H9 (cell line): ENCODE data around the gene ACAT1. TPM values are rescaled to one million over a fixed set of nuclear protein-coding genes. Genes with fewer than 3 reads are reported as not detected.

Source experiments
- DNase-seq: peaks from one replicate; pipeline ENCODE4 v3.0.0-alpha.2; 2017
- H2AFZ ChIP-seq: one replicate; pipeline ENCODE4 v1.6.1; 2013; ENCODE audit warnings: mild to moderate bottlenecking, low read length, control low read depth, moderate library complexity
- H2AK5ac ChIP-seq: 2 replicates; pipeline ENCODE4 v1.6.1; 2013; ENCODE audit warnings: low read length, control low read depth, mixed read lengths; ENCODE audit not compliant: insufficient read length
- H2BK120ac ChIP-seq: one replicate; pipeline ENCODE4 v1.6.1; 2013; ENCODE audit warnings: low read depth, mild to moderate bottlenecking, low read length, control low read depth, inconsistent platforms; ENCODE audit not compliant: poor library complexity, severe bottlenecking
- H2BK12ac ChIP-seq: 2 replicates; pipeline ENCODE4 v1.6.1; 2013; ENCODE audit warnings: low read length, control low read depth, mixed read lengths, low read depth; ENCODE audit not compliant: insufficient read length
- H2BK15ac ChIP-seq: 2 replicates; pipeline ENCODE4 v1.6.1; 2013; ENCODE audit warnings: low read depth, low read length, control low read depth
- H2BK20ac ChIP-seq: one replicate; pipeline ENCODE4 v1.6.1; 2013; ENCODE audit warnings: low read depth, mild to moderate bottlenecking, low read length, control low read depth, inconsistent platforms; ENCODE audit not compliant: poor library complexity, severe bottlenecking
- H2BK5ac ChIP-seq: 2 replicates; pipeline ENCODE4 v1.6.1; 2013; ENCODE audit warnings: low read length, control low read depth, mixed read lengths; ENCODE audit not compliant: insufficient read length
- H3K14ac ChIP-seq: 2 replicates; pipeline ENCODE4 v1.6.1; 2013; ENCODE audit warnings: low read length, control low read depth; ENCODE audit not compliant: insufficient read depth
- H3K18ac ChIP-seq: 2 replicates; pipeline ENCODE4 v1.6.1; 2013; ENCODE audit warnings: low read depth, mild to moderate bottlenecking, mixed read lengths, low read length, control low read depth; ENCODE audit not compliant: insufficient read length
- H3K23ac ChIP-seq: 2 replicates; pipeline ENCODE4 v1.6.1; 2013; ENCODE audit warnings: low read length, control low read depth, mixed read lengths, low read depth; ENCODE audit not compliant: insufficient read length
- H3K23me2 ChIP-seq: 2 replicates; pipeline ENCODE4 v1.6.1; 2013; ENCODE audit warnings: low read depth, mild to moderate bottlenecking, mixed read lengths, low read length, control low read depth; ENCODE audit not compliant: insufficient read length, poor library complexity, severe bottlenecking
- H3K27ac ChIP-seq: 2 replicates; pipeline ENCODE4 v1.5.1; 2013; ENCODE audit warnings: low read length, control low read depth, mixed read lengths, low read depth; ENCODE audit not compliant: insufficient read length
- H3K27me3 ChIP-seq: 2 replicates; pipeline ENCODE4 v1.6.1; 2013; ENCODE audit warnings: low read length, control low read depth, inconsistent platforms; ENCODE audit not compliant: insufficient read depth
- H3K4ac ChIP-seq: 2 replicates; pipeline ENCODE4 v1.6.1; 2013; ENCODE audit warnings: low read depth, mild to moderate bottlenecking, control low read depth, inconsistent platforms, low read length, moderate library complexity
- H3K4me1 ChIP-seq: 2 replicates; pipeline ENCODE4 v1.6.1; 2013; ENCODE audit warnings: low read length, control low read depth, inconsistent platforms; ENCODE audit not compliant: insufficient read depth
- H3K4me2 ChIP-seq: 2 replicates; pipeline ENCODE4 v1.6.1; 2013; ENCODE audit warnings: low read length, control low read depth, mixed read lengths; ENCODE audit not compliant: insufficient read length, insufficient read depth
- H3K56ac ChIP-seq: 2 replicates; pipeline ENCODE4 v1.6.1; 2013; ENCODE audit warnings: low read depth, mild to moderate bottlenecking, mixed read lengths, low read length, control low read depth; ENCODE audit not compliant: insufficient read length
- H3K79me1 ChIP-seq: 2 replicates; pipeline ENCODE4 v1.6.1; 2013; ENCODE audit warnings: low read depth, mild to moderate bottlenecking, moderate library complexity, low read length, control low read depth, inconsistent platforms; ENCODE audit not compliant: insufficient read depth, poor library complexity, severe bottlenecking
- H3K79me2 ChIP-seq: 2 replicates; pipeline ENCODE4 v1.6.1; 2013; ENCODE audit warnings: low read length, control low read depth, inconsistent platforms; ENCODE audit not compliant: insufficient read depth
- H3K9ac ChIP-seq: 2 replicates; pipeline ENCODE4 v1.6.1; 2013; ENCODE audit warnings: low read length, control low read depth, mixed read lengths; ENCODE audit not compliant: insufficient read length; ENCODE audit errors: extremely low read depth
- H3K9me3 ChIP-seq: one replicate; pipeline ENCODE4 v1.6.1; 2013; ENCODE audit warnings: low read depth, low read length, inconsistent platforms; ENCODE audit not compliant: control insufficient read depth
- H3T11ph ChIP-seq: one replicate; pipeline ENCODE4 v1.6.1; 2013; ENCODE audit warnings: mild to moderate bottlenecking, low read length, control low read depth, inconsistent platforms
- H4K20me1 ChIP-seq: one replicate; pipeline ENCODE4 v1.6.1; 2013; ENCODE audit not compliant: control insufficient read depth, insufficient read length, insufficient read depth
- H4K5ac ChIP-seq: 2 replicates; pipeline ENCODE4 v1.6.1; 2013; ENCODE audit warnings: low read depth, mild to moderate bottlenecking, mixed read lengths, low read length, control low read depth; ENCODE audit not compliant: insufficient read length
- H4K8ac ChIP-seq: replicated peaks from 2 replicates; pipeline ENCODE4 v1.6.1; 2013; ENCODE audit warnings: low read length, control low read depth, mixed read lengths, low read depth; ENCODE audit not compliant: insufficient read length
- H4K91ac ChIP-seq: 2 replicates; pipeline ENCODE4 v1.6.1; 2013; ENCODE audit warnings: low read depth, mild to moderate bottlenecking, moderate library complexity, mixed read lengths, low read length, control low read depth; ENCODE audit not compliant: insufficient read length
- H3K27ac Mint-ChIP-seq, 3 experiments: 2 replicates in 2 of 3; 3 replicates in 1 of 3; pipeline ENCODE4 v1.8.0; 2020 to 2021; ENCODE audit warnings: mixed read lengths in 3 of 3, mild to moderate bottlenecking in 1 of 3, moderate library complexity in 1 of 3
- H3K27me3 Mint-ChIP-seq: 2 replicates; pipeline ENCODE4 v1.8.0; 2021; ENCODE audit warnings: low read depth, mild to moderate bottlenecking, moderate library complexity, mixed read lengths
- H3K36me3 Mint-ChIP-seq, 3 experiments: 2 replicates in 2 of 3; 3 replicates in 1 of 3; pipeline ENCODE4 v1.8.0; 2020 to 2021; ENCODE audit warnings: low read depth in 3 of 3, mixed read lengths in 3 of 3; ENCODE audit not compliant: insufficient read depth in 1 of 3
- H3K4me1 Mint-ChIP-seq, 2 experiments: 2 replicates each; pipeline ENCODE4 v1.8.0; 2020; ENCODE audit warnings: mixed read lengths in 2 of 2
- H3K4me3 Mint-ChIP-seq, 2 experiments: 2 replicates in 1 of 2; 3 replicates in 1 of 2; pipeline ENCODE4 v1.8.0; 2020 to 2021; ENCODE audit warnings: mild to moderate bottlenecking in 2 of 2, mixed read lengths in 2 of 2, moderate library complexity in 1 of 2
- H3K9me3 Mint-ChIP-seq, 2 experiments: 2 replicates in 1 of 2; 3 replicates in 1 of 2; pipeline ENCODE4 v1.8.0; 2020; ENCODE audit warnings: mild to moderate bottlenecking in 2 of 2, mixed read lengths in 2 of 2, moderate library complexity in 1 of 2
- CTCF ChIP-seq: fragments of 200-600 bp; sonication (generic); conservative IDR thresholded peaks from 3 replicates; pipeline ENCODE4 v1.8.0; 2021; ENCODE audit warnings: antibody characterized with exemption, mild to moderate bottlenecking
- WGBS: extraction: QIAGEN DNeasy Blood & Tissue Kit; methylation state at CpG from one replicate; pipeline ENCODE4 v1.1.7; 2013; ENCODE audit warnings: missing lambda C conversion rate, low lambda C conversion rate, mixed read lengths; ENCODE audit not compliant: insufficient read length; ENCODE audit errors: extremely low coverage; 5-methylcytosine and 5-hydroxymethylcytosine counted together
- total RNA-seq: library from RNA; stranded (reverse); gene quantifications from 2 replicates; pipeline ENCODE4 v1.2.1, GENCODE V29; 2021

ACAT1 gene
- total RNA-seq, 1 experiment from 2014 or later: 39.1 TPM

- no peaks in the 10 kb centered on the region for H3K27me3 ChIP-seq
- no peaks in the 10 kb centered on the region for H3K79me1 ChIP-seq
- H3K4me1 ChIP-seq: no peaks in the 10 kb centered on the region
- H3K14ac ChIP-seq: no peak overlapping the region
- H2AK5ac ChIP-seq: no peak overlapping the region
- no peak overlapping the region for H3T11ph ChIP-seq
- H3K4me1 Mint-ChIP-seq: no peaks in the 10 kb centered on the region
- H2BK20ac ChIP-seq: no peak overlapping the region
- no peak overlapping the region for H3K4me3 Mint-ChIP-seq
- H3K23me2 ChIP-seq: no peaks in the 10 kb centered on the region
- H3K23ac ChIP-seq: no peak overlapping the region
- H3K9me3 Mint-ChIP-seq: no peaks in the 10 kb centered on the region
- no peak overlapping the region for H2BK5ac ChIP-seq
- no peak overlapping the region for H3K4ac ChIP-seq
- no CpG with 5 or more reads among the region's 7 CpGs for WGBS
- H3K27ac ChIP-seq: no peak overlapping the region
- no peak overlapping the region for H2AFZ ChIP-seq
- H3K27ac Mint-ChIP-seq: no peak overlapping the region
- H3K27me3 Mint-ChIP-seq: no peaks in the 10 kb centered on the region
- no peak for DNase-seq
- H3K9ac ChIP-seq: no peak overlapping the region
- no peaks in the 10 kb centered on the region for H3K9me3 ChIP-seq
- no peak overlapping the region for H2BK15ac ChIP-seq
- no peak overlapping the region for H2BK12ac ChIP-seq
- no peaks in the 10 kb centered on the region for H4K20me1 ChIP-seq
- H4K8ac ChIP-seq: no peak overlapping the region
- H2BK120ac ChIP-seq: no peak overlapping the region
- no peak overlapping the region for H3K4me2 ChIP-seq
- peaks cover 16 to 60% (median 45%) of the 10 kb centered on the region in 3 experiments; a peak in 6 of 7 replicates for H3K36me3 Mint-ChIP-seq
- H3K56ac ChIP-seq: no peak overlapping the region
- H3K18ac ChIP-seq: no peak overlapping the region
- no peak overlapping the region for H4K5ac ChIP-seq
- no peaks in the 10 kb centered on the region for H3K79me2 ChIP-seq
- no peak for TF ChIP-seq CTCF
- H4K91ac ChIP-seq: no peak overlapping the region
These were observed 20.9 kb downstream of the ACAT1 start for GRCh38 chr11:108142304-108142703.
